Measurements from ENCODE around the gene DNAJC1. TPM values are rescaled to one million over a fixed set of nuclear protein-coding genes. Genes with fewer than 3 reads are reported as not detected.

Gene DNAJC1
- total RNA-seq, 4 donors from 2014 or later, result 27.4 to 59.5 (median 37.6) TPM

DNA sequence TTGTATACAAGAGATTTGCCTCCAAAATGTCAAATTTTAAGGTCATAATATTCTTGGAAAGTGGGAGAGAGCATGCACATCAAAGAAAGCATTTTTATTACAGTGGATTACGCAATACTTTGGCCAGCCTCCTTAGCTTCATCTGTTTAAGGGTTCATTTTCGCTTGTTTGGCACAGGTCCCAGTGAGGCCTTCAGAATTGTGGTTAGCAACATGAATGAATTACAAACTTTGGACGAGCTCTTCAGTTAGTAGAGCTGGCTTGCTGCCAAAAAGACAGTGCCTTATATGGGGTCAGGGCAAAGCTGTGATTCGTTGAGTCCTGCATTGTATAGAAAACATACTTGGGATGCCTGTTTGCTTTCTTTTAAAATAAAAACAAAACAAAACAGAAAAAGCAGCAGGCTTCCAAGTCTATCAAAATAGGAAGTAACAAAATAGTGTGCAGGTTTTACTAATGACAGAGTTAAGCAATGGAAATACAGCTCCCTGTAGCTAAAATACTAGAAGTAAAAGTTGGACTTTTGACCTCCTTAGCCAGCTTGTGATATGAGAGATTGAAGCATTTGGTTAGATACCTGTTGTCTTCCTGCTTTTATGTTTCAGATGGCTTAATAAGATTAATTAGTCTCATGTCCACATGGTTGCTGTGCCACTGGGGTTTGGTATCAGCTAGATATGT lies 278.7 kb downstream of the DNAJC1 start:
- intact Hi-C loops (cut with DNase I; ENCODE audit: low total_unique reads), result no loop called here
- Histone ChIP-seq H3K4me3 (no peak overlapping the region), H3K9me3 (no peaks in the 10 kb centered on the region), H3K27me3 (no peaks in the 10 kb centered on the region), H3K4me1 (peaks cover 0 to 8% of the 10 kb centered on the region in 2 donors), H3K27ac (peak overlapping the region; percentile 48 to 77), H3K36me3 (no peaks in the 10 kb centered on the region)
- TF ChIP-seq, protein P1, sequence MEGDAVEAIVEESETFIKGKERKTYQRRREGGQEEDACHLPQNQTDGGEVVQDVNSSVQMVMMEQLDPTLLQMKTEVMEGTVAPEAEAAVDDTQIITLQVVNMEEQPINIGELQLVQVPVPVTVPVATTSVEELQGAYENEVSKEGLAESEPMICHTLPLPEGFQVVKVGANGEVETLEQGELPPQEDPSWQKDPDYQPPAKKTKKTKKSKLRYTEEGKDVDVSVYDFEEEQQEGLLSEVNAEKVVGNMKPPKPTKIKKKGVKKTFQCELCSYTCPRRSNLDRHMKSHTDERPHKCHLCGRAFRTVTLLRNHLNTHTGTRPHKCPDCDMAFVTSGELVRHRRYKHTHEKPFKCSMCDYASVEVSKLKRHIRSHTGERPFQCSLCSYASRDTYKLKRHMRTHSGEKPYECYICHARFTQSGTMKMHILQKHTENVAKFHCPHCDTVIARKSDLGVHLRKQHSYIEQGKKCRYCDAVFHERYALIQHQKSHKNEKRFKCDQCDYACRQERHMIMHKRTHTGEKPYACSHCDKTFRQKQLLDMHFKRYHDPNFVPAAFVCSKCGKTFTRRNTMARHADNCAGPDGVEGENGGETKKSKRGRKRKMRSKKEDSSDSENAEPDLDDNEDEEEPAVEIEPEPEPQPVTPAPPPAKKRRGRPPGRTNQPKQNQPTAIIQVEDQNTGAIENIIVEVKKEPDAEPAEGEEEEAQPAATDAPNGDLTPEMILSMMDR (IDR thresholded peaks at IDR 0.05), result no peak
- no peak for TF ChIP-seq POLR2A (IDR thresholded peaks at IDR 0.05)
- DNase-seq, result peak; percentile 88 to 97

DNA sequence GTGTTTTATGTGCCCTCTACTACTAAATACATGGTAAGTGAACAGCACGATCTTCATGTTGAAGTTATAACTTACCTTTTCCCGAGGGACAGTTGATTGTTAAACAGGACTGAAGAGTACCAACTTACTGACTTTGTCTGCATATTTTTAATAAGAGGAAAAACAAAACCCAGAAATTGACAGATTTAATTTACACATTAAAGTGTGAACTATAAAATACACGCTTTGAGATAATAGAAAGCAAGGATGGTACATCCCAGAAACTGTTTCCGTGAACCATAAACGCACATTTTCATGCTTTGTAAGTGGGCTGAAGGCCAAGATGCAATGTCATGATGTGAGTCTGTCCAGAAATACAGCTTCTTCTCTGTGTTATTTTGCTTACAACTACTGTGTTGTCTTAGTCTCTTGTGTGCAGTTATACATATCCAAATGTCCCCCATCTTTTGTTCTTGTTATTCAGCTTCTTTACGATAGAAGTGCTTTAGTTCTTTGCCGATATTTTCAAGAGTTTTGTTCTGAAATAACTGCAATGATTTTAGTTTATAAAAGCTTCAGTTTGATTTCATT lies 279.4 kb downstream of the DNAJC1 start:
- intact Hi-C loops (cut with DNase I; ENCODE audit: low total_unique reads), result no loop called here
- H3K36me3 ChIP-seq, result no peaks in the 10 kb centered on the region
- TF ChIP-seq, protein P1 (IDR thresholded peaks at IDR 0.05), result no peak
- TF ChIP-seq POLR2A (IDR thresholded peaks at IDR 0.05), result no peak
- no peaks in the 10 kb centered on the region for H3K9me3 ChIP-seq
- no peak for DNase-seq
- H3K27ac ChIP-seq, result peak overlapping the region in 1 of 2 donors; percentile 77
- no peaks in the 10 kb centered on the region for H3K27me3 ChIP-seq
- no peak overlapping the region for H3K4me3 ChIP-seq
- peaks cover 0 to 8% of the 10 kb centered on the region in 2 donors for H3K4me1 ChIP-seq

DNA sequence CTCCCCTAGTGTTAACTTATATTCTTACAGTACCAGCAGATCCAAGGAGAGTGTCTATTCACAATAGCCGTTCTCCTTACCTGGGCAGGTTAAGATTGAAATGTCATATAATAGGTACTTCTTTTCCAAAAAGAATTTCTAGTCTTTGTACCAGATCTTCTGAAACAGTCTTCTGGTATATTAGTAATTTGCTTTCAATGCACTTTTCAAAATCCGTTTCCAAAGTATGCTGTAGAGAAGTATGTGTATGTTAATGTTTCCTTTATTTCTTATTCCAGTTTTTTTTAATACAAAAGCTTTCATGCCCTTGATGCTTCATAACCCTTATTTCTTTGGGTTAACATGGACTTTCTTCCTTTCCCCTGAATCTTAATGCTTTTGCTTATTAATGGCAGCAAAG lies 281.3 kb downstream of the DNAJC1 start:
- H3K4me3 ChIP-seq, result no peak overlapping the region
- H3K4me1 ChIP-seq, result peaks cover 0 to 8% of the 10 kb centered on the region in 2 donors
- H3K27me3 ChIP-seq, result no peaks in the 10 kb centered on the region
- no peaks in the 10 kb centered on the region for H3K36me3 ChIP-seq
- no peak overlapping the region for H3K27ac ChIP-seq
- DNase-seq, result no peak
- H3K9me3 ChIP-seq, result no peaks in the 10 kb centered on the region
- TF ChIP-seq POLR2A (IDR thresholded peaks at IDR 0.05), result no peak
- TF ChIP-seq, protein P1 (IDR thresholded peaks at IDR 0.05), result no peak
- intact Hi-C loops (cut with DNase I; ENCODE audit: low total_unique reads), result no loop called here

- Histone ChIP-seq H3K27ac (no peak overlapping the region), H3K36me3 (no peaks in the 10 kb centered on the region), H3K4me1 (peaks cover 0 to 8% of the 10 kb centered on the region in 2 donors), H3K9me3 (no peaks in the 10 kb centered on the region), H3K4me3 (no peak overlapping the region), H3K27me3 (no peaks in the 10 kb centered on the region)
- TF ChIP-seq, protein P1 (IDR thresholded peaks at IDR 0.05), result no peak
- TF ChIP-seq POLR2A (IDR thresholded peaks at IDR 0.05), result no peak
- DNase-seq, result no peak
- intact Hi-C loops (cut with DNase I; ENCODE audit: low total_unique reads), result no loop called here
Measured at GRCh38 chr10:21721000-21721665, 282.4 kb downstream of the DNAJC1 start.

GRCh38 chr10:21720090-21720489 lies 283.4 kb downstream of the DNAJC1 start:
- no peak for DNase-seq
- Histone ChIP-seq H3K4me1 (peaks cover 0 to 8% of the 10 kb centered on the region in 2 donors), H3K4me3 (no peak overlapping the region), H3K27ac (no peak overlapping the region), H3K36me3 (no peaks in the 10 kb centered on the region), H3K9me3 (no peaks in the 10 kb centered on the region), H3K27me3 (no peaks in the 10 kb centered on the region)
- TF ChIP-seq, protein P1 (IDR thresholded peaks at IDR 0.05), result no peak
- no peak for TF ChIP-seq POLR2A (IDR thresholded peaks at IDR 0.05)
- intact Hi-C loops (cut with DNase I; ENCODE audit: low total_unique reads), result no loop called here
